Astrocyte (in vitro differentiated cells and primary cell): Measurements from ENCODE around the gene RIMBP2. TPM values are rescaled to one million over a fixed set of nuclear protein-coding genes. Genes with fewer than 3 reads are reported as not detected.

Experiments
- DNase-seq: peaks from one replicate; pipeline ENCODE4 v3.0.0-alpha.2; 2010; ENCODE audit warnings: low read depth
- FAIRE-seq: peaks from 2 replicates; lab custom pipeline; 2011; peaks lifted over from hg19 to GRCh38; lab: Jason Lieb, UNC
- H2AFZ ChIP-seq: 2 replicates; pipeline ENCODE4 v1.6.0; 2012; ENCODE audit warnings: low read depth, low read length, inconsistent platforms
- H3K27ac ChIP-seq: 2 replicates; pipeline ENCODE4 v1.5.1; 2011; ENCODE audit warnings: low read depth, low read length, inconsistent platforms
- H3K27me3 ChIP-seq: 2 replicates; pipeline ENCODE4 v1.6.0; 2011; ENCODE audit warnings: low read length, inconsistent platforms; ENCODE audit not compliant: insufficient read depth
- H3K36me3 ChIP-seq: 2 replicates; pipeline ENCODE4 v1.5.1; 2011; ENCODE audit warnings: low read length, inconsistent platforms; ENCODE audit not compliant: insufficient read depth
- H3K4me1 ChIP-seq: 2 replicates; pipeline ENCODE4 v1.5.1; 2011; ENCODE audit warnings: low read length, inconsistent platforms; ENCODE audit not compliant: insufficient read depth
- H3K4me2 ChIP-seq: 2 replicates; pipeline ENCODE4 v1.6.0; 2012; ENCODE audit warnings: low read length, inconsistent platforms
- H3K4me3 ChIP-seq: 2 replicates; pipeline ENCODE4 v1.5.1; 2011; ENCODE audit warnings: low read depth, mild to moderate bottlenecking, low read length, inconsistent platforms; ENCODE audit not compliant: insufficient read depth
- H3K79me2 ChIP-seq: 2 replicates; pipeline ENCODE4 v1.6.0; 2012; ENCODE audit warnings: mild to moderate bottlenecking, low read length, inconsistent platforms; ENCODE audit not compliant: insufficient read depth
- H3K9ac ChIP-seq: 2 replicates; pipeline ENCODE4 v1.6.0; 2012; ENCODE audit warnings: mild to moderate bottlenecking, low read length, inconsistent platforms
- H3K9me3 ChIP-seq: 2 replicates; pipeline ENCODE4 v1.5.1; 2012; ENCODE audit warnings: low read depth, mild to moderate bottlenecking, low read length, inconsistent platforms; ENCODE audit not compliant: insufficient read depth
- H4K20me1 ChIP-seq: 2 replicates; pipeline ENCODE4 v1.6.0; 2012; ENCODE audit warnings: low read length, inconsistent platforms; ENCODE audit not compliant: insufficient read depth
- H3K27ac Mint-ChIP-seq: one replicate; pipeline ENCODE4 v1.8.0; 2021; ENCODE audit warnings: mild to moderate bottlenecking, mixed read lengths; ENCODE audit not compliant: unreplicated experiment
- H3K27me3 Mint-ChIP-seq: one replicate; pipeline ENCODE4 v1.8.0; 2021; ENCODE audit warnings: low read depth, mixed read lengths; ENCODE audit not compliant: unreplicated experiment
- H3K36me3 Mint-ChIP-seq: one replicate; pipeline ENCODE4 v1.8.0; 2021; ENCODE audit warnings: low read depth, mixed read lengths; ENCODE audit not compliant: unreplicated experiment
- H3K4me1 Mint-ChIP-seq: one replicate; pipeline ENCODE4 v1.8.0; 2021; ENCODE audit warnings: low read depth, mixed read lengths; ENCODE audit not compliant: unreplicated experiment
- H3K4me3 Mint-ChIP-seq: one replicate; pipeline ENCODE4 v1.8.0; 2021; ENCODE audit warnings: mild to moderate bottlenecking, moderate library complexity, mixed read lengths; ENCODE audit not compliant: unreplicated experiment
- H3K9me3 Mint-ChIP-seq: one replicate; pipeline ENCODE4 v1.8.0; 2021; ENCODE audit warnings: mild to moderate bottlenecking, mixed read lengths; ENCODE audit not compliant: unreplicated experiment
- EZH2 ChIP-seq: IDR thresholded peaks from 2 replicates; pipeline ENCODE4 v1.6.1; 2012; ENCODE audit warnings: mild to moderate bottlenecking, low read length, inconsistent platforms; ENCODE audit not compliant: insufficient read depth
- total RNA-seq: library from RNA; stranded (reverse); gene quantifications from 2 replicates; pipeline ENCODE4 v1.2.1, GENCODE V29; 2021
- TF ChIP-seq, protein P1 (sequence below): IDR thresholded peaks from 2 replicates; pipeline ENCODE4 v1.5.1; 2011; ENCODE audit warnings: low read depth, mild to moderate bottlenecking, inconsistent platforms, low read length, moderate library complexity; ENCODE audit not compliant: insufficient read depth

The RIMBP2 gene
- total RNA-seq, 1 donor from 2014 or later, result 2.2 TPM

DNA sequence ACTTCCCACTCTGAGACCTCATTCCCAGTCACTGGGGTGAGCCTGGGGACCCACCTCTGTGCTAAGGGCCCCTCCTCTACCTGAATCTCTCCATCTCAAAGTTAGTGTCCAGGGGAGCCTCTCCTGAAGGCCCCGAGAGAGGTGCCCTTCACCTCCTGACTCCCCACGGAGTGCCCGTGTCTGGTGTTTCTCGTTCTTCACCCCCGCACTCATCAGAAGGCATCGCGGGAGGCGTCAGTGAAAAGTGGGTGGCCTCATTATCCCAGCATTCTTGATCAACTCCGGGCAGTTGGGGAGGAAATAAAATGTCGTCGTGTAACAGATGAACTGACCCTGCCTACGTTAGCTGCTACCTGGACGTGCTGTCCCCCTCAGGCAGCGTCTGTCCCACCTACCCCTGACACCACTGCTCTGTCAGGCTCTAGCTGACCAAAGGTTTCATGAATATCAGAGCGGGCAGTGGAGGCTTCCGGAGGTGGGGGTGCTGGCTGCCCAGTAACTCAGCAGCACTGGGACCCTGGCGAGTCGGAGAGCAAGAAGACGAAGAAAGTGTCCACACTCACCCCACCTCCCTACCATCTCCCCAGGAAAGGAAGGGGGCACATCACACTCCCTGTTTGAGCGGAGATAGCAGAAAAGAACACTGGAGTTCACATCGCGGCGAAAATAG, 275.6 kb downstream of the RIMBP2 start:
- H3K9me3 Mint-ChIP-seq, result peaks cover 9% of the 10 kb centered on the region
- H3K27me3 Mint-ChIP-seq, result peaks cover 3% of the 10 kb centered on the region
- Histone ChIP-seq H3K79me2 (no peaks in the 10 kb centered on the region), H3K4me1 (no peaks in the 10 kb centered on the region), H3K9ac (no peak overlapping the region), H3K4me3 (no peak overlapping the region), H4K20me1 (no peaks in the 10 kb centered on the region), H3K4me2 (no peak overlapping the region), H3K27ac (no peak overlapping the region), H3K9me3 (peaks cover 5% of the 10 kb centered on the region), H3K36me3 (no peaks in the 10 kb centered on the region), H2AFZ (no peak overlapping the region), H3K27me3 (no peaks in the 10 kb centered on the region)
- no peak for TF ChIP-seq EZH2
- TF ChIP-seq, protein P1, sequence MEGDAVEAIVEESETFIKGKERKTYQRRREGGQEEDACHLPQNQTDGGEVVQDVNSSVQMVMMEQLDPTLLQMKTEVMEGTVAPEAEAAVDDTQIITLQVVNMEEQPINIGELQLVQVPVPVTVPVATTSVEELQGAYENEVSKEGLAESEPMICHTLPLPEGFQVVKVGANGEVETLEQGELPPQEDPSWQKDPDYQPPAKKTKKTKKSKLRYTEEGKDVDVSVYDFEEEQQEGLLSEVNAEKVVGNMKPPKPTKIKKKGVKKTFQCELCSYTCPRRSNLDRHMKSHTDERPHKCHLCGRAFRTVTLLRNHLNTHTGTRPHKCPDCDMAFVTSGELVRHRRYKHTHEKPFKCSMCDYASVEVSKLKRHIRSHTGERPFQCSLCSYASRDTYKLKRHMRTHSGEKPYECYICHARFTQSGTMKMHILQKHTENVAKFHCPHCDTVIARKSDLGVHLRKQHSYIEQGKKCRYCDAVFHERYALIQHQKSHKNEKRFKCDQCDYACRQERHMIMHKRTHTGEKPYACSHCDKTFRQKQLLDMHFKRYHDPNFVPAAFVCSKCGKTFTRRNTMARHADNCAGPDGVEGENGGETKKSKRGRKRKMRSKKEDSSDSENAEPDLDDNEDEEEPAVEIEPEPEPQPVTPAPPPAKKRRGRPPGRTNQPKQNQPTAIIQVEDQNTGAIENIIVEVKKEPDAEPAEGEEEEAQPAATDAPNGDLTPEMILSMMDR, result no peak
- FAIRE-seq (no peak), DNase-seq (no peak)
- no peaks in the 10 kb centered on the region for H3K36me3 Mint-ChIP-seq
- H3K4me3 Mint-ChIP-seq, result no peak overlapping the region
- H3K4me1 Mint-ChIP-seq, result no peaks in the 10 kb centered on the region
- H3K27ac Mint-ChIP-seq, result no peak overlapping the region

DNA sequence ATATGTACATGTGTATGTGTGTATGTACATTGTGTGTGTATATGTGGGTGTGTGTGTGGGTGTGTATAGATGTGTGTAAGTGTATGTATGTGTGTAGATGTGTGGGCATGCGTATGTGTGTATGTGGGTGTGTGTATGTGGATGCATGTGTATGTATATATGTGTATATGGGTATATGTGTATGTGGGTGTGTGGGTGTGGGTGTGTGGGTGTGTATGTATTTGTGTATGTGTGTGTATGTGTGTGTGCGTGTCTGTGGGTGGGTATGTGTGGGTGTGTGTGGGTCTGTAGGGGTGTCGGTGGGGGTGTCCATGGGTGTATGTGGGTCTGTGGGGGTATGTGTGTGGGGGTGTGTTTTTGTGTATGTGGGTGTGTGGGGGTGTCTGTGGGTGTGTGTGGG, 276.8 kb downstream of the RIMBP2 start:
- H3K9me3 ChIP-seq, result peaks cover 5% of the 10 kb centered on the region
- no peaks in the 10 kb centered on the region for H3K36me3 ChIP-seq
- FAIRE-seq (no peak), DNase-seq (no peak)
- H3K4me2 ChIP-seq, result no peak overlapping the region
- no peaks in the 10 kb centered on the region for H3K79me2 ChIP-seq
- H3K4me3 ChIP-seq, result no peak overlapping the region
- no peak overlapping the region for H3K9ac ChIP-seq
- H3K4me1 ChIP-seq, result no peaks in the 10 kb centered on the region
- no peaks in the 10 kb centered on the region for H3K27me3 ChIP-seq
- no peak overlapping the region for H3K4me3 Mint-ChIP-seq
- H4K20me1 ChIP-seq, result no peaks in the 10 kb centered on the region
- TF ChIP-seq, protein P1, result no peak
- TF ChIP-seq EZH2, result no peak
- no peaks in the 10 kb centered on the region for H3K27me3 Mint-ChIP-seq
- H3K27ac ChIP-seq, result no peak overlapping the region
- H3K9me3 Mint-ChIP-seq, result peaks cover 9% of the 10 kb centered on the region
- no peaks in the 10 kb centered on the region for H3K4me1 Mint-ChIP-seq
- H3K27ac Mint-ChIP-seq, result no peak overlapping the region
- H2AFZ ChIP-seq, result no peak overlapping the region
- H3K36me3 Mint-ChIP-seq, result no peaks in the 10 kb centered on the region

DNA sequence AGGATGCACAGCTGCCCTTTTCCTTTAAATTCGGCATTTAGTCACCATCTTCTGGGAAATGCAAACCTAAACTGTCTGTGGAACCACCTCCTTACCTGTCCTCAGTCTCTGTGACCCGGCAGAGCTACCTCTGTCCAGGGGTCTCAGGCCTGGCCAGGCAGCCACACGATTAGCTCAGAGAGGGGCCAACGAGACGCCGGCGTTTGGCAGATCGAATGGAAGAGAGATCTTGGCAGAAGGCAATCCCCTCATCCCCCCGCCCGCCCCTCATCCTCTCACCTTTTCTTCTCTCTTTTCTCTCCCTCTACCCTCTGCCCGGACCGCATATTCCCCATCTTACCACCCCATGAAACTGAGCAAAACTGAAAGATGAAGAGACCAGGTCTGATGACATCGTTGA, 277.4 kb downstream of the RIMBP2 start:
- H3K9ac ChIP-seq, result no peak overlapping the region
- peaks cover 8% of the 10 kb centered on the region for H3K9me3 Mint-ChIP-seq
- H3K79me2 ChIP-seq, result no peaks in the 10 kb centered on the region
- no peaks in the 10 kb centered on the region for H3K4me1 Mint-ChIP-seq
- no peaks in the 10 kb centered on the region for H3K27me3 Mint-ChIP-seq
- no peak overlapping the region for H3K27ac ChIP-seq
- DNase-seq (no peak), FAIRE-seq (no peak)
- no peaks in the 10 kb centered on the region for H3K4me1 ChIP-seq
- no peak overlapping the region for H3K4me3 ChIP-seq
- no peaks in the 10 kb centered on the region for H3K36me3 Mint-ChIP-seq
- H2AFZ ChIP-seq, result no peak overlapping the region
- H4K20me1 ChIP-seq, result no peaks in the 10 kb centered on the region
- H3K4me3 Mint-ChIP-seq, result no peak overlapping the region
- H3K27me3 ChIP-seq, result no peaks in the 10 kb centered on the region
- no peak overlapping the region for H3K4me2 ChIP-seq
- TF ChIP-seq, protein P1, result no peak
- no peak for TF ChIP-seq EZH2
- peaks cover 5% of the 10 kb centered on the region for H3K9me3 ChIP-seq
- no peak overlapping the region for H3K27ac Mint-ChIP-seq
- H3K36me3 ChIP-seq, result no peaks in the 10 kb centered on the region
